Pancreas (tissue), 10 donors: ENCODE results near the gene CHST1. TPM values are rescaled to one million over a fixed set of nuclear protein-coding genes. Genes with fewer than 3 reads are reported as not detected.

Source experiments
- ATAC-seq, 4 donors: fragments of 200-7000 bp; cut with Tn5 transposase; one replicate each; pipeline versions ENCODE4 v1.8.0 to v1.9.1; 2020; ENCODE audit warnings: mild to moderate bottlenecking in 4 of 4, moderate library complexity in 4 of 4
- DNase-seq, 6 donors: peaks; one replicate each; pipeline ENCODE4 v3.0.0-alpha.2; 2020
- FAIRE-seq: peaks from 2 replicates; lab custom pipeline; 2012; peaks lifted over from hg19 to GRCh38; lab: Jason Lieb, UNC
- H3K27ac ChIP-seq, 4 donors: fragments of 200-600 bp; sonication (generic); 1 replicate in 3 of 4; 2 replicates in 1 of 4; pipeline versions ENCODE4 v1.5.0 to v1.8.0; 2020
- H3K27me3 ChIP-seq, 4 donors: fragments of 200-600 bp; one replicate each; pipeline ENCODE4 v1.8.0; 2021
- H3K36me3 ChIP-seq, 3 donors: fragments of 200-600 bp; sonication (generic) in 1 of 3; one replicate each; pipeline versions ENCODE4 v1.5.0 to v1.8.0; 2020 to 2021
- H3K4me1 ChIP-seq, 3 donors: fragments of 200-600 bp; one replicate each; pipeline ENCODE4 v1.8.0; 2021
- H3K4me3 ChIP-seq, 4 donors: fragments of 200-600 bp; sonication (generic) in 2 of 4; one replicate each; pipeline versions ENCODE4 v1.5.0 to v1.8.0; 2020 to 2021
- H3K9me3 ChIP-seq, 4 donors: fragments of 200-600 bp; one replicate each; pipeline ENCODE4 v1.8.0; 2021
- WGBS, 2 donors: extraction: QIAGEN DNeasy Blood & Tissue Kit; methylation state at CpG; one replicate each; pipeline ENCODE4 v1.1.7; 2013; 5-methylcytosine and 5-hydroxymethylcytosine counted together
- intact Hi-C, 3 donors: fragments of 100-400 bp; cut with DNase I; formaldehyde crosslinking; loops; one replicate each; pipeline versions ENCODE4 v1.11.1 to v1.14.2; 2022
- polyA plus RNA-seq, 2 donors: library from polyadenylated mRNA; stranded (reverse); fragments of 200-250 nt; gene quantifications; one replicate each; pipeline ENCODE4 v1.2.3, GENCODE V29; 2013
- total RNA-seq, 6 donors: library from RNA; stranded (reverse); fragmentation: NEBNext Ultra II Directional in 4 of 6; extraction: Animal tissue kit (Norgen Biotek cat#: 25700) in 4 of 6; gene quantifications; one replicate each; pipeline versions ENCODE4 v1.2.1 to v1.2.4, GENCODE V29; 2021 to 2023
- TF ChIP-seq, protein P1 (sequence below), 4 donors: fragments of 200-600 bp; sonication (generic) in 3 of 4; IDR thresholded peaks; one replicate each; pipeline versions ENCODE4 v1.5.0 to v1.8.0; 2021; ENCODE audit warnings: antibody characterized with exemption in 4 of 4
- donor health status: healthy with polysubstance abuse.
- donor health status: DM: no; HTN: no; CAD: no; lungs with moderate emphysema.
- donor health status: DM: no; HTN: no; CAD: no.
- donor health status: control.
- donor health status: control.
- donor health status: Bipolar disorder and iron deficiency.
- donor health status: DM: yes; HTN: yes; CAD: no.
- donor health status: DM: no; HTN: no; CAD: no.
- donor health status: DM: no; HTN: no; CAD: no.
- donor health status: DM: yes; HTN: yes; CAD: no.

CHST1 gene
- total and polyA plus RNA-seq, 8 donors: 0.23 to 4.8 (median 0.65) TPM

DNA sequence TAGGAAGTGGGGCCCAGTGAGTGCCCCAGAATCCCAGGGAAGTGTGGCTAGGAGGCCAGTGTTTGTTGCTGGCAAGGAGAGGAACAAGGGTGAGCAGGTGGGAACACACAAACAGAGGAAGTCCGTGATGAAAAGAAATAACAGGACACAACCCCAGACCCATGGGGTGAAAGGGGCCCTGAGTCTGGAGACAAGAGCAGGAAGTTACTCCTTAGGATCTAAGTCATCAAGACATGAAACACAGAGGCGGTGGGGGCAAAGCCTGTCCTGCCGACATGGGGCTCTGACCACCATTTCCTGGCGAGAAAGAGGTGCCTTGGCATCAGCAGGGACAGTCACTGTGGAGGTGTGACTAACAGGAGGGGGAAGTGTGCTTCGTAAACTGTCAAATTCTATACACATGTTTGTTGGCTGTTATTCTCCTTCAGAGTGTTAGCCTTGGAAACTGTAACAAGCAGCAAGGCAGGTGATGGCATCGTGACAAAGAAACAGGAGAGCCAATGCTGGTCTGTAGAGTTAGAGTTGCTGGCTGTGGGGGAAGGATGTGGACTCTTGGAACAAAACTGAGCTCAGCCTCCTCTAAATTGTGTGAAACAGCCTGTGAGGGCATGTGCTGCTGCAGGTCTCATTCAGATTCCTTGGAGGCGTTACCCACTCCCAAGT is 21.7 kb downstream of the CHST1 start:
- 64 to 66% methylated on average over 7 of the region's 7 CpGs for WGBS, 2 donors
- TF ChIP-seq, protein P1, sequence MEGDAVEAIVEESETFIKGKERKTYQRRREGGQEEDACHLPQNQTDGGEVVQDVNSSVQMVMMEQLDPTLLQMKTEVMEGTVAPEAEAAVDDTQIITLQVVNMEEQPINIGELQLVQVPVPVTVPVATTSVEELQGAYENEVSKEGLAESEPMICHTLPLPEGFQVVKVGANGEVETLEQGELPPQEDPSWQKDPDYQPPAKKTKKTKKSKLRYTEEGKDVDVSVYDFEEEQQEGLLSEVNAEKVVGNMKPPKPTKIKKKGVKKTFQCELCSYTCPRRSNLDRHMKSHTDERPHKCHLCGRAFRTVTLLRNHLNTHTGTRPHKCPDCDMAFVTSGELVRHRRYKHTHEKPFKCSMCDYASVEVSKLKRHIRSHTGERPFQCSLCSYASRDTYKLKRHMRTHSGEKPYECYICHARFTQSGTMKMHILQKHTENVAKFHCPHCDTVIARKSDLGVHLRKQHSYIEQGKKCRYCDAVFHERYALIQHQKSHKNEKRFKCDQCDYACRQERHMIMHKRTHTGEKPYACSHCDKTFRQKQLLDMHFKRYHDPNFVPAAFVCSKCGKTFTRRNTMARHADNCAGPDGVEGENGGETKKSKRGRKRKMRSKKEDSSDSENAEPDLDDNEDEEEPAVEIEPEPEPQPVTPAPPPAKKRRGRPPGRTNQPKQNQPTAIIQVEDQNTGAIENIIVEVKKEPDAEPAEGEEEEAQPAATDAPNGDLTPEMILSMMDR (IDR thresholded peaks at IDR 0.05): no peak
- FAIRE-seq: no peak

DNA sequence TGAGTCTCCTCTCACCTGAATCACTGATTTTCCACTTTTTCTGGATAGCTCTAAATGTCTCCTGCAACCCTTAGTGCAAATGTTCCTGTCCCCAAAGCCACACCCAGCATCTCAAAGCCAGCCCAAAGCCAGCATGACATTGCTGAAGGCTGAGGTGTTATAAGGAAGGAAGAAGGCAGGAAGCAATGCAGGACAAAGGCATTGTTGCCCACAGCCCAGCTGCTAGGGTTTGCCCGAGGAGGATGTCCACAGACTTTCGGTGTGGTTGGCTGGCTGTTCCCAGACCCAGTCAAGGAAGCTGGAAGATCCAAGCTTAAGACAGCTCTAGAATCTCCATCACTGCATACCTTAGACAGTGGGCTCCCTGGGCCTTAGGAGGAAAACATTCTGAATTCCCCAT is 23.5 kb downstream of the CHST1 start:
- no peaks in the 10 kb centered on the region for H3K4me1 ChIP-seq

More for the DNA sequence above, 21.7 kb downstream of the CHST1 start:
- H3K27ac ChIP-seq: no peak overlapping the region
- ATAC-seq: no peak
- H3K9me3 ChIP-seq: no peaks in the 10 kb centered on the region
- H3K4me1 ChIP-seq: no peaks in the 10 kb centered on the region
- peak in 1 of 6 donors; percentile 25 for DNase-seq
- no peaks in the 10 kb centered on the region for H3K27me3 ChIP-seq
- H3K4me3 ChIP-seq: no peak overlapping the region
- intact Hi-C loops: loop anchor here in 1 of 3 donors (10.0 kb wide), 1 partner anchor 259 kb away; no protein-coding TSS in a partner anchor
- H3K36me3 ChIP-seq: no peaks in the 10 kb centered on the region

DNA sequence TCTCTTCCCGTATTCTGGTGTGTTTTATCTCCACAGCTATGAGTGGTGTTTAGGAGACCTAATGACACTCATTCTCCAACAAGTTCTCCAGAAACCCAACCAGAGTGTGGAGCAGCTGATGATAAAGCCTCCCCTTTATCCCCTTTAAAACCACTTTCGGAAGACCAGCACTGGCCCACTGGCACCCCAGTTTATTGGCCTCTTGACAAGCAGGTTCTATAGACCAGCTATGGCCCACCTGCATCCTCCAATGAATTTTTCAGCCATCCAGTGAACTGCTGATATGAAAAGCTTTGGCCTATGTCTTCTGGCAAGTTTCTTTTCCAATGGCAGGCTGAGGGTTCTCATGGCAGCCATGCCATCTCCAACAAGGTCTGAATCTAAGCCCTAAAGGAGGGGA is 27.4 kb downstream of the CHST1 start:
- intact Hi-C loops: no loop called here
- Histone ChIP-seq H3K9me3 (no peaks in the 10 kb centered on the region), H3K27ac (no peak overlapping the region), H3K27me3 (no peaks in the 10 kb centered on the region), H3K4me1 (no peaks in the 10 kb centered on the region), H3K4me3 (no peak overlapping the region), H3K36me3 (no peaks in the 10 kb centered on the region)
- TF ChIP-seq, protein P1 (IDR thresholded peaks at IDR 0.05): no peak
- ATAC-seq: no peak
- WGBS, 2 donors: 68 to 83% methylated on average over 2 of the region's 2 CpGs
- no peak for DNase-seq
- no peak for FAIRE-seq

More for the DNA sequence above, 23.5 kb downstream of the CHST1 start:
- no peaks in the 10 kb centered on the region for H3K9me3 ChIP-seq
- no peak for DNase-seq
- ATAC-seq: no peak
- no peak overlapping the region for H3K4me3 ChIP-seq
- WGBS, 2 donors: 61 to 72% methylated on average over 2 of the region's 2 CpGs
- FAIRE-seq: no peak
- H3K27me3 ChIP-seq: no peaks in the 10 kb centered on the region
- no peak overlapping the region for H3K27ac ChIP-seq
- H3K36me3 ChIP-seq: no peaks in the 10 kb centered on the region
- intact Hi-C loops: loop anchor here in 1 of 3 donors (10.0 kb wide), 1 partner anchor 257 kb away; no protein-coding TSS in a partner anchor
- TF ChIP-seq, protein P1 (IDR thresholded peaks at IDR 0.05): no peak

DNA sequence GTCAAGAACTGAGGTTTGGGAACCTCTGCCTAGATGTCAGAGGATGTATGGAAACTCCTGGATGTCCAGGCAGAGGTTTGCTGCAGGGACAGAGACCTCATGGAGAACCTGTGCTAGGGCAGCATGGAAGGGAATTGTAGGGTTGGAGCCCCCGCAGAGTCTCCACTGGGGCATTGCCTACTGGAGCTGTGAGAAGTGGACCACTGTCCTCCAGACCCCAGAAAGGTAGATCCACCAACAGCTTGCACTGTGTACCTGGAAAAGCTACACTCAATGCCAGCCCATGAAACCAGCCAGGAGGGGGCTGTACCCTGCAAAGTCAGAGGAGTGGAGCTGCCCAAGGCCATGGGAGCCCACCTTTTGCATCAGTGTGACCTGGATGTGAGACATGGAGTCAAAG is 29.5 kb downstream of the CHST1 start:
- no peaks in the 10 kb centered on the region for H3K4me1 ChIP-seq
- H3K27ac ChIP-seq: no peak overlapping the region
- H3K36me3 ChIP-seq: no peaks in the 10 kb centered on the region
- TF ChIP-seq, protein P1 (IDR thresholded peaks at IDR 0.05): no peak
- 80 to 95% methylated on average over 1 of the region's 1 CpG for whole genome bisulfite sequencing, 2 donors
- H3K4me3 ChIP-seq: no peak overlapping the region
- DNase-seq (no peak), FAIRE-seq (no peak), ATAC-seq (no peak)
- intact Hi-C loops: no loop called here
- H3K9me3 ChIP-seq: no peaks in the 10 kb centered on the region
- H3K27me3 ChIP-seq: no peaks in the 10 kb centered on the region

DNA sequence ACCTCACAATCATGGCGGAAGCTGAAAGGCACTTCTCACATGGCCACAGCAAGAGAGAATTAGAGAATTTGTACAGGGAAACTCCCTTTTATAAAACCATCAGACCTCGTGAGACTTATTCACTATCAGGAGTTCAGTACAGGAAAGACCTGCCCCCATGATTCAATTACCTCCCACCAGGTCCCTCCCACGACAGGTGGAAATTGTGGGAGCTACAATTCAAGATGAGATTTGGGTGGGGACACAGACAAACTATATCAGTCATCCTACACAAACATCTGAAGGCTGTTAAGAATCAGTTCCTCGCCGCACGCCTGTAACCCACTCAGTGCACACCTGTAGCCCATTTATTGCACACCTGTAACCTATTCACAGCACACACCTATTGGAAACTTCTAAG is 39.8 kb downstream of the CHST1 start:
- Histone ChIP-seq H3K27me3 (no peaks in the 10 kb centered on the region), H3K4me3 (no peak overlapping the region), H3K36me3 (no peaks in the 10 kb centered on the region), H3K27ac (no peak overlapping the region), H3K4me1 (no peaks in the 10 kb centered on the region), H3K9me3 (no peaks in the 10 kb centered on the region)
- intact Hi-C loops: no loop called here
- TF ChIP-seq, protein P1 (IDR thresholded peaks at IDR 0.05): no peak
- WGBS, 2 donors: 79 to 82% methylated on average over 6 of the region's 6 CpGs
- FAIRE-seq (no peak), ATAC-seq (no peak), DNase-seq (no peak)
